IMR-90 (cell line): ENCODE measurements around the gene MAP2K2. TPM values are rescaled to one million over a fixed set of nuclear protein-coding genes. Genes with fewer than 3 reads are reported as not detected.
"Not testable (repeated sequence)": the region's sequence is repeated elsewhere in the genome, so short reads cannot be mapped to it uniquely, and the experiment has no call there.

Source experiments
- ATAC-seq: fragments of 200-7000 bp; cut with Tn5 transposase; 2 replicates; pipeline ENCODE4 v1.9.1; 2020; ENCODE audit warnings: low read depth, mild to moderate bottlenecking, moderate library complexity
- BruUV-seq: library from RNA; stranded (reverse); fragments of 400-500 nt; replicated peaks from 2 replicates; lab custom pipeline; 2021; lab: Mats Ljungman, UMichigan
- CTCF ChIA-PET: fragments of 300-600 bp; formaldehyde crosslinking; extraction: SDS; loops from one replicate; lab custom pipeline; 2021; ENCODE audit warnings: antibody characterized with exemption; lab: Yijun Ruan, JAX
- POLR2A ChIA-PET: fragments of 300-600 bp; sonication (Branson Sonifier 250); formaldehyde crosslinking; loops from one replicate; lab custom pipeline; 2022; ENCODE audit warnings: antibody characterized with exemption; ENCODE audit not compliant: unreplicated experiment; lab: Charles Lee
- DNase-seq: peaks from one replicate; pipeline ENCODE4 v3.0.0; 2013
- H2AFZ ChIP-seq: replicated peaks from 2 replicates; pipeline ENCODE3; 2013; ENCODE audit warnings: low read length, mild to moderate bottlenecking; ENCODE audit not compliant: poor library complexity
- H2AK5ac ChIP-seq: 2 replicates; pipeline ENCODE4 v1.6.1; 2013; ENCODE audit warnings: low read depth, low read length, inconsistent platforms
- H2AK9ac ChIP-seq: replicated peaks from 2 replicates; pipeline ENCODE3; 2013; ENCODE audit warnings: mild to moderate bottlenecking, low read depth, low read length, moderate library complexity; ENCODE audit not compliant: poor library complexity
- H2BK120ac ChIP-seq: 2 replicates; pipeline ENCODE4 v1.6.1; 2013; ENCODE audit warnings: low read depth, low read length, inconsistent platforms
- H2BK15ac ChIP-seq: 3 replicates; pipeline ENCODE4 v1.6.1; 2013; ENCODE audit warnings: low read depth, low read length, inconsistent platforms
- H2BK20ac ChIP-seq: 2 replicates; pipeline ENCODE4 v1.6.1; 2013; ENCODE audit warnings: low read depth, mild to moderate bottlenecking, inconsistent platforms, low read length, moderate library complexity
- H2BK5ac ChIP-seq: 2 replicates; pipeline ENCODE4 v1.6.1; 2013; ENCODE audit warnings: mild to moderate bottlenecking, low read depth, low read length, inconsistent platforms; ENCODE audit not compliant: poor library complexity, severe bottlenecking
- H3K14ac ChIP-seq: replicated peaks from 2 replicates; pipeline ENCODE4 v1.6.1; 2013; ENCODE audit warnings: low read depth, low read length, inconsistent platforms
- H3K18ac ChIP-seq: 2 replicates; pipeline ENCODE4 v1.6.1; 2013; ENCODE audit warnings: low read depth, low read length, control low read depth
- H3K23ac ChIP-seq: 2 replicates; pipeline ENCODE4 v1.6.1; 2013; ENCODE audit warnings: low read depth, low read length, inconsistent platforms
- H3K27ac ChIP-seq: 2 replicates; pipeline ENCODE4 v1.5.1; 2013; ENCODE audit warnings: mild to moderate bottlenecking, control low read depth, low read length; ENCODE audit not compliant: insufficient read depth
- H3K27me3 ChIP-seq: 2 replicates; pipeline ENCODE4 v1.6.1; 2013; ENCODE audit warnings: low read length; ENCODE audit not compliant: control insufficient read depth, insufficient read depth
- H3K36me3 ChIP-seq: 2 replicates; pipeline ENCODE4 v1.6.1; 2013; ENCODE audit warnings: low read length, mixed read lengths; ENCODE audit not compliant: control insufficient read depth, insufficient read depth
- H3K4ac ChIP-seq: 2 replicates; pipeline ENCODE4 v1.6.1; 2013; ENCODE audit warnings: low read depth, low read length, inconsistent platforms
- H3K4me1 ChIP-seq: 2 replicates; pipeline ENCODE4 v1.6.1; 2013; ENCODE audit warnings: low read length, mixed read lengths; ENCODE audit not compliant: control insufficient read depth, insufficient read depth
- H3K4me2 ChIP-seq: 2 replicates; pipeline ENCODE4 v1.6.1; 2013; ENCODE audit warnings: low read depth, mild to moderate bottlenecking, control low read depth, low read length, moderate library complexity
- H3K4me3 ChIP-seq: 2 replicates; pipeline ENCODE4 v1.5.1; 2013; ENCODE audit warnings: low read depth, mild to moderate bottlenecking, control low read depth, low read length, moderate library complexity; ENCODE audit not compliant: insufficient read depth
- H3K56ac ChIP-seq: 2 replicates; pipeline ENCODE4 v1.6.1; 2013; ENCODE audit warnings: low read length, inconsistent platforms; ENCODE audit not compliant: insufficient read depth; ENCODE audit errors: extremely low read depth
- H3K79me1 ChIP-seq, 2 experiments: 2 replicates each; pipeline ENCODE4 v1.6.1; 2013; ENCODE audit warnings: low read length in 2 of 2, inconsistent platforms in 1 of 2, low read depth in 1 of 2
- H3K9ac ChIP-seq: 2 replicates; pipeline ENCODE4 v1.6.1; 2013; ENCODE audit warnings: low read depth, low read length, control low read depth
- H3K9me1 ChIP-seq: 2 replicates; pipeline ENCODE4 v1.6.1; 2013; ENCODE audit warnings: low read length, inconsistent platforms; ENCODE audit not compliant: insufficient read depth
- H3K9me3 ChIP-seq: 2 replicates; pipeline ENCODE4 v1.6.1; 2013; ENCODE audit warnings: low read length; ENCODE audit not compliant: control insufficient read depth, insufficient read depth
- H4K20me1 ChIP-seq: 2 replicates; pipeline ENCODE4 v1.6.1; 2013; ENCODE audit warnings: low read length, inconsistent platforms; ENCODE audit not compliant: insufficient read depth
- H4K5ac ChIP-seq: 2 replicates; pipeline ENCODE4 v1.6.1; 2013; ENCODE audit warnings: mild to moderate bottlenecking, low read depth, low read length, control low read depth
- H4K8ac ChIP-seq, 2 experiments: 2 replicates each; pipeline ENCODE4 v1.6.1; 2013; ENCODE audit warnings: low read depth in 2 of 2, low read length in 2 of 2, control low read depth in 1 of 2, inconsistent platforms in 1 of 2
- H4K91ac ChIP-seq: 2 replicates; pipeline ENCODE4 v1.6.1; 2013; ENCODE audit warnings: low read depth, low read length, inconsistent platforms; ENCODE audit not compliant: insufficient read depth
- NFE2L2 ChIP-seq: fragments of 150-350 bp; IDR thresholded peaks from 2 replicates; pipeline ENCODE4 v1.6.1; 2016; ENCODE audit warnings: low read depth, mild to moderate bottlenecking, low read length
- WGBS, 2 experiments: methylation state at CpG; one replicate each; pipeline versions ENCODE4 v1.1.5 to v1.1.7; 2013; ENCODE audit warnings: missing lambda C conversion rate in 2 of 2; ENCODE audit not compliant: insufficient read length in 1 of 2; ENCODE audit errors: extremely low coverage in 2 of 2; 5-methylcytosine and 5-hydroxymethylcytosine counted together
- dilution Hi-C: fragments of 300-500 bp; cut with HindIII; formaldehyde crosslinking; loops from one replicate; pipeline ENCODE4 v1.14.3; 2018; ENCODE audit warnings: low sequenced_read_pairs; ENCODE audit not compliant: unreplicated experiment
- in situ Hi-C: fragments of 300-500 bp; cut with MboI; formaldehyde crosslinking; loops from 3 replicates; pipeline ENCODE4 v1.14.3; 2019; ENCODE audit warnings: low sequenced_read_pairs, inconsistent platforms, mixed read lengths
- intact Hi-C: fragments of 100-400 bp; cut with micrococcal nuclease; formaldehyde crosslinking; loops from 2 replicates; pipeline ENCODE4 v1.10.0; 2022
- polyA plus RNA-seq, 3 experiments: library from polyadenylated mRNA; depleted of rRNA; stranded (reverse); fragments of >200 nt; gene quantifications; 2 replicates each; pipeline ENCODE4 v1.2.3, GENCODE V29; 2012; ENCODE audit warnings: low replicate concordance in 1 of 3
- total RNA-seq: library from RNA; depleted of rRNA; stranded (reverse); fragments of >200 nt; gene quantifications from 2 replicates; pipeline ENCODE4 v1.2.3, GENCODE V29; 2012

The MAP2K2 gene
- total and polyA plus RNA-seq, 2 of the 4 experiments (the other 2 are of a cell fraction): 115 to 151 TPM

GRCh38 chr19:4161415-4162077 lies 37.6 kb upstream of the MAP2K2 start:
- no peaks in the 10 kb centered on the region for H3K36me3 ChIP-seq
- H3K79me1 ChIP-seq: no peaks in the 10 kb centered on the region
- ATAC-seq: no peak
- no peak overlapping the region for H2AK9ac ChIP-seq
- ChIA-PET CTCF (interaction anchor here (0.7 kb wide), 1 partner anchor 55 kb away, joined by 3 read pairs; no protein-coding TSS in a partner anchor), POLR2A (no interaction called here)
- dilution Hi-C loops: no loop called here
- peaks cover 13% of the 10 kb centered on the region; the same call in 1 of the 2 replicates for H3K27me3 ChIP-seq
- no peak overlapping the region for H2AK5ac ChIP-seq
- H4K91ac ChIP-seq: no peak overlapping the region
- H3K4me1 ChIP-seq: no peaks in the 10 kb centered on the region
- H4K8ac ChIP-seq: no peak overlapping the region
- H4K5ac ChIP-seq: no peak overlapping the region
- H2BK15ac ChIP-seq: no peak overlapping the region
- BruUV-seq: no TSS peak
- no peak overlapping the region for H2AFZ ChIP-seq
- no peak overlapping the region for H2BK5ac ChIP-seq
- H3K9ac ChIP-seq: no peak overlapping the region
- no peak overlapping the region for H3K56ac ChIP-seq
- in situ Hi-C loops: no loop called here
- WGBS, 2 experiments: 87% methylated on average over 3 of the region's 7 CpGs; no CpG with 5 or more reads in 1 of the 2 experiments
- no peaks in the 10 kb centered on the region for H3K9me1 ChIP-seq
- no peak overlapping the region for H3K4me3 ChIP-seq
- intact Hi-C loops: no loop called here
- H2BK20ac ChIP-seq: no peak overlapping the region
- H3K4ac ChIP-seq: no peak overlapping the region
- no peak overlapping the region for H2BK120ac ChIP-seq
- H3K4me2 ChIP-seq: no peak overlapping the region
- no peaks in the 10 kb centered on the region for H4K20me1 ChIP-seq
- no peak overlapping the region for H3K27ac ChIP-seq
- TF ChIP-seq NFE2L2: no peak
- DNase-seq: no peak
- H3K18ac ChIP-seq: no peak overlapping the region
- H3K14ac ChIP-seq: no peak overlapping the region
- H3K23ac ChIP-seq: no peak overlapping the region
- H3K9me3 ChIP-seq: no peaks in the 10 kb centered on the region

- H3K79me1 ChIP-seq, H2BK15ac ChIP-seq, H2AFZ ChIP-seq, H2BK5ac ChIP-seq, H2AK5ac ChIP-seq, BruUV-seq, H3K56ac ChIP-seq, H3K18ac ChIP-seq, H3K27ac ChIP-seq, H3K4me2 ChIP-seq, H2BK120ac ChIP-seq, H3K4me3 ChIP-seq, ATAC-seq, H3K36me3 ChIP-seq, H3K9me1 ChIP-seq, H3K23ac ChIP-seq, H3K9me3 ChIP-seq, H3K9ac ChIP-seq, H3K4me1 ChIP-seq, H2BK20ac ChIP-seq, dilution Hi-C loops, H4K5ac ChIP-seq, H3K4ac ChIP-seq, H4K91ac ChIP-seq, H3K14ac ChIP-seq, H4K8ac ChIP-seq, H2AK9ac ChIP-seq, in situ Hi-C loops, intact Hi-C loops, POLR2A ChIA-PET, H4K20me1 ChIP-seq, DNase-seq: not testable (repeated sequence)
- 67% methylated on average over 5 of the region's 8 CpGs; no CpG with 5 or more reads in 1 of the 2 experiments for WGBS, 2 experiments
- CTCF ChIA-PET: interaction anchor here (0.7 kb wide), 1 partner anchor 28 kb away, joined by 3 read pairs; no protein-coding TSS in a partner anchor
- H3K27me3 ChIP-seq: peaks cover 20% of the 10 kb centered on the region
Measured at GRCh38 chr19:4157971-4158370, 34.0 kb upstream of the MAP2K2 start.
